Measurements from ENCODE around the gene FAM3C. TPM values are rescaled to one million over a fixed set of nuclear protein-coding genes. Genes with fewer than 3 reads are reported as not detected.

FAM3C gene
- total RNA-seq, 1 donor from 2014 or later, result 42.0 TPM

- TF ChIP-seq CTCF (IDR thresholded peaks at IDR 0.05), result no peak
- Mint-ChIP-seq H3K4me3 (ENCODE audit: unreplicated experiment) (no peak overlapping the region), H3K4me1 (ENCODE audit: unreplicated experiment) (peaks cover 46% of the 10 kb centered on the region), H3K27ac (ENCODE audit: unreplicated experiment) (no peak overlapping the region), H3K9me3 (ENCODE audit: unreplicated experiment) (no peaks in the 10 kb centered on the region), H3K27me3 (ENCODE audit: unreplicated experiment) (no peaks in the 10 kb centered on the region), H3K36me3 (ENCODE audit: unreplicated experiment) (peaks cover 15% of the 10 kb centered on the region)
- no peak for DNase-seq (ENCODE audit: extremely low spot score, unreplicated experiment)
Measured at GRCh38 chr7:121383235-121383910, 12.7 kb downstream of the FAM3C start.

- Mint-ChIP-seq H3K36me3 (ENCODE audit: unreplicated experiment) (peaks cover 15% of the 10 kb centered on the region), H3K27ac (ENCODE audit: unreplicated experiment) (no peak overlapping the region), H3K4me3 (ENCODE audit: unreplicated experiment) (no peak overlapping the region), H3K9me3 (ENCODE audit: unreplicated experiment) (no peaks in the 10 kb centered on the region), H3K27me3 (ENCODE audit: unreplicated experiment) (no peaks in the 10 kb centered on the region), H3K4me1 (ENCODE audit: unreplicated experiment) (peaks cover 43% of the 10 kb centered on the region)
- no peak for TF ChIP-seq CTCF (IDR thresholded peaks at IDR 0.05)
- DNase-seq (ENCODE audit: extremely low spot score, unreplicated experiment), result no peak
Measured at GRCh38 chr7:121382473-121382872, 13.6 kb downstream of the FAM3C start.

GRCh38 chr7:121379930-121380329 is 16.2 kb downstream of the FAM3C start:
- H3K27ac Mint-ChIP-seq (ENCODE audit: unreplicated experiment), result no peak overlapping the region
- no peak for DNase-seq (ENCODE audit: extremely low spot score, unreplicated experiment)
- H3K4me3 Mint-ChIP-seq (ENCODE audit: unreplicated experiment), result no peak overlapping the region
- peaks cover 28% of the 10 kb centered on the region for H3K36me3 Mint-ChIP-seq (ENCODE audit: unreplicated experiment)
- peaks cover 24% of the 10 kb centered on the region for H3K4me1 Mint-ChIP-seq (ENCODE audit: unreplicated experiment)
- no peaks in the 10 kb centered on the region for H3K9me3 Mint-ChIP-seq (ENCODE audit: unreplicated experiment)
- TF ChIP-seq CTCF (IDR thresholded peaks at IDR 0.05), result no peak
- no peaks in the 10 kb centered on the region for H3K27me3 Mint-ChIP-seq (ENCODE audit: unreplicated experiment)

- Mint-ChIP-seq H3K36me3 (ENCODE audit: unreplicated experiment) (peaks cover 28% of the 10 kb centered on the region), H3K9me3 (ENCODE audit: unreplicated experiment) (no peaks in the 10 kb centered on the region), H3K27ac (ENCODE audit: unreplicated experiment) (no peak overlapping the region), H3K4me3 (ENCODE audit: unreplicated experiment) (no peak overlapping the region), H3K27me3 (ENCODE audit: unreplicated experiment) (no peaks in the 10 kb centered on the region), H3K4me1 (ENCODE audit: unreplicated experiment) (peaks cover 20% of the 10 kb centered on the region)
- no peak for TF ChIP-seq CTCF (IDR thresholded peaks at IDR 0.05)
- DNase-seq (ENCODE audit: extremely low spot score, unreplicated experiment), result no peak
Measured at GRCh38 chr7:121376979-121377378, 19.1 kb downstream of the FAM3C start.

GRCh38 chr7:121373177-121373576 is 22.9 kb downstream of the FAM3C start:
- TF ChIP-seq CTCF (IDR thresholded peaks at IDR 0.05), result no peak
- Mint-ChIP-seq H3K27me3 (ENCODE audit: unreplicated experiment) (no peaks in the 10 kb centered on the region), H3K27ac (ENCODE audit: unreplicated experiment) (no peak overlapping the region), H3K36me3 (ENCODE audit: unreplicated experiment) (peaks cover 29% of the 10 kb centered on the region), H3K9me3 (ENCODE audit: unreplicated experiment) (no peaks in the 10 kb centered on the region), H3K4me3 (ENCODE audit: unreplicated experiment) (no peak overlapping the region), H3K4me1 (ENCODE audit: unreplicated experiment) (peaks cover 33% of the 10 kb centered on the region)
- DNase-seq (ENCODE audit: extremely low spot score, unreplicated experiment), result no peak
